ENCODE results near the gene SCRN3.

DNA sequence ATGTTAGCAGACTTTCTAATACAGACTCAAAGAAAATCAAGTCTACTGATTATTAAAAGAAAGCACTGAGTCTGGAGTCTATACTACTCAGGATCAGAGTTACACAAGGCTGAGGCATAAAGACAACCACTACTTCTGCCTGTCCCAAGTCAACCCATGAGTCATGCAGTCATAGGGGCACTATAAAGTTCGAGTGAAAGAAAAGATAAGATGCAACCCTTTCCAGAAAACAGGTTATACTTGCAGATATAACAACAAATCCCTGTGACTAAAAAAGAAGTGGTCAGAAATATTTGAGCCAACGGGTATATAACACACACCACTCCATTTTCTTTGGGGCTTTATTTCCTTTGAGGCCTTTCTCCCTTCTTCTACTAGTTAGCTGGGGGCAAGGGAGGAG is 18.6 kb upstream of the SCRN3 start:
- TF ChIP-seq POLR2A (IDR thresholded peaks at IDR 0.05) (no peak), POLR2AphosphoS5 (IDR thresholded peaks at IDR 0.05; ENCODE audit: insufficient read depth in 1 of 2, low read depth in 1 of 2) (no peak)
- TF ChIP-seq, protein P1, sequence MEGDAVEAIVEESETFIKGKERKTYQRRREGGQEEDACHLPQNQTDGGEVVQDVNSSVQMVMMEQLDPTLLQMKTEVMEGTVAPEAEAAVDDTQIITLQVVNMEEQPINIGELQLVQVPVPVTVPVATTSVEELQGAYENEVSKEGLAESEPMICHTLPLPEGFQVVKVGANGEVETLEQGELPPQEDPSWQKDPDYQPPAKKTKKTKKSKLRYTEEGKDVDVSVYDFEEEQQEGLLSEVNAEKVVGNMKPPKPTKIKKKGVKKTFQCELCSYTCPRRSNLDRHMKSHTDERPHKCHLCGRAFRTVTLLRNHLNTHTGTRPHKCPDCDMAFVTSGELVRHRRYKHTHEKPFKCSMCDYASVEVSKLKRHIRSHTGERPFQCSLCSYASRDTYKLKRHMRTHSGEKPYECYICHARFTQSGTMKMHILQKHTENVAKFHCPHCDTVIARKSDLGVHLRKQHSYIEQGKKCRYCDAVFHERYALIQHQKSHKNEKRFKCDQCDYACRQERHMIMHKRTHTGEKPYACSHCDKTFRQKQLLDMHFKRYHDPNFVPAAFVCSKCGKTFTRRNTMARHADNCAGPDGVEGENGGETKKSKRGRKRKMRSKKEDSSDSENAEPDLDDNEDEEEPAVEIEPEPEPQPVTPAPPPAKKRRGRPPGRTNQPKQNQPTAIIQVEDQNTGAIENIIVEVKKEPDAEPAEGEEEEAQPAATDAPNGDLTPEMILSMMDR (IDR thresholded peaks at IDR 0.05), result no peak

Data from vagina (tissue), 2 donors.